ENCODE measurements around the gene STIM1.

STIM1 gene

DNA sequence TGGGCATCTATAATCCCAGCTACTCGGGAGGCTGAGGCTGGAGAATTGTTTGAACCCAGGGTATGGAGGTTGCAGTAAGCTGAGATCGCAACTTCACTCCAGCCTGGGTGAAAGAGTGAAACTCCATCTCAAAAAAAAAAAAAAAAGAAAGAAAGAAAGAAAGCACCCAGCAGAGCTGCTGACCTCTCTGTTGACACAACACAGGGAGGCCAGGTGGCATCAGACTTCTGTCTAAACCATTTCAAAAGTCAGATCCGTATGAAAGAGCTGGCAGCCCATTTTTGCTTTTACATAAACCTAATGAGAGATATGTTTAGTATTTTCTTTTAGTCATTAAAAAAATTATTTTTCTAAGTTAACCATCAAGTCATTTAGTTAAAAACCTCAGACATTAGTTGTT lies 174.7 kb downstream of the STIM1 start:
- no peak overlapping the region for H3K4me3 ChIP-seq (replicated peaks; ENCODE audit: insufficient read depth, low read length)
- DNase-seq (ENCODE audit: low read depth in 1 of 2, low spot score in 1 of 2): no peak
- H3K27ac ChIP-seq (replicated peaks): no peak overlapping the region
- TF ChIP-seq, protein P1, sequence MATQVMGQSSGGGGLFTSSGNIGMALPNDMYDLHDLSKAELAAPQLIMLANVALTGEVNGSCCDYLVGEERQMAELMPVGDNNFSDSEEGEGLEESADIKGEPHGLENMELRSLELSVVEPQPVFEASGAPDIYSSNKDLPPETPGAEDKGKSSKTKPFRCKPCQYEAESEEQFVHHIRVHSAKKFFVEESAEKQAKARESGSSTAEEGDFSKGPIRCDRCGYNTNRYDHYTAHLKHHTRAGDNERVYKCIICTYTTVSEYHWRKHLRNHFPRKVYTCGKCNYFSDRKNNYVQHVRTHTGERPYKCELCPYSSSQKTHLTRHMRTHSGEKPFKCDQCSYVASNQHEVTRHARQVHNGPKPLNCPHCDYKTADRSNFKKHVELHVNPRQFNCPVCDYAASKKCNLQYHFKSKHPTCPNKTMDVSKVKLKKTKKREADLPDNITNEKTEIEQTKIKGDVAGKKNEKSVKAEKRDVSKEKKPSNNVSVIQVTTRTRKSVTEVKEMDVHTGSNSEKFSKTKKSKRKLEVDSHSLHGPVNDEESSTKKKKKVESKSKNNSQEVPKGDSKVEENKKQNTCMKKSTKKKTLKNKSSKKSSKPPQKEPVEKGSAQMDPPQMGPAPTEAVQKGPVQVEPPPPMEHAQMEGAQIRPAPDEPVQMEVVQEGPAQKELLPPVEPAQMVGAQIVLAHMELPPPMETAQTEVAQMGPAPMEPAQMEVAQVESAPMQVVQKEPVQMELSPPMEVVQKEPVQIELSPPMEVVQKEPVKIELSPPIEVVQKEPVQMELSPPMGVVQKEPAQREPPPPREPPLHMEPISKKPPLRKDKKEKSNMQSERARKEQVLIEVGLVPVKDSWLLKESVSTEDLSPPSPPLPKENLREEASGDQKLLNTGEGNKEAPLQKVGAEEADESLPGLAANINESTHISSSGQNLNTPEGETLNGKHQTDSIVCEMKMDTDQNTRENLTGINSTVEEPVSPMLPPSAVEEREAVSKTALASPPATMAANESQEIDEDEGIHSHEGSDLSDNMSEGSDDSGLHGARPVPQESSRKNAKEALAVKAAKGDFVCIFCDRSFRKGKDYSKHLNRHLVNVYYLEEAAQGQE (IDR thresholded peaks at IDR 0.05; ENCODE audit: insufficient replicate concordance, low read depth): no peak
- TF ChIP-seq, protein P2, sequence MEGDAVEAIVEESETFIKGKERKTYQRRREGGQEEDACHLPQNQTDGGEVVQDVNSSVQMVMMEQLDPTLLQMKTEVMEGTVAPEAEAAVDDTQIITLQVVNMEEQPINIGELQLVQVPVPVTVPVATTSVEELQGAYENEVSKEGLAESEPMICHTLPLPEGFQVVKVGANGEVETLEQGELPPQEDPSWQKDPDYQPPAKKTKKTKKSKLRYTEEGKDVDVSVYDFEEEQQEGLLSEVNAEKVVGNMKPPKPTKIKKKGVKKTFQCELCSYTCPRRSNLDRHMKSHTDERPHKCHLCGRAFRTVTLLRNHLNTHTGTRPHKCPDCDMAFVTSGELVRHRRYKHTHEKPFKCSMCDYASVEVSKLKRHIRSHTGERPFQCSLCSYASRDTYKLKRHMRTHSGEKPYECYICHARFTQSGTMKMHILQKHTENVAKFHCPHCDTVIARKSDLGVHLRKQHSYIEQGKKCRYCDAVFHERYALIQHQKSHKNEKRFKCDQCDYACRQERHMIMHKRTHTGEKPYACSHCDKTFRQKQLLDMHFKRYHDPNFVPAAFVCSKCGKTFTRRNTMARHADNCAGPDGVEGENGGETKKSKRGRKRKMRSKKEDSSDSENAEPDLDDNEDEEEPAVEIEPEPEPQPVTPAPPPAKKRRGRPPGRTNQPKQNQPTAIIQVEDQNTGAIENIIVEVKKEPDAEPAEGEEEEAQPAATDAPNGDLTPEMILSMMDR (IDR thresholded peaks at IDR 0.05; ENCODE audit: insufficient read depth, low read length): no peak
- no peak for TF ChIP-seq POLR2AphosphoS5 (IDR thresholded peaks at IDR 0.05; ENCODE audit: low read depth)
- no peak for TF ChIP-seq SPI1 (IDR thresholded peaks at IDR 0.05; ENCODE audit: borderline replicate concordance, low read depth)
- TF ChIP-seq GABPA (IDR thresholded peaks at IDR 0.05; ENCODE audit: low read depth): no peak
- H3K27me3 ChIP-seq (ENCODE audit: insufficient read depth, poor library complexity, severe bottlenecking): no peaks in the 10 kb centered on the region

DNA sequence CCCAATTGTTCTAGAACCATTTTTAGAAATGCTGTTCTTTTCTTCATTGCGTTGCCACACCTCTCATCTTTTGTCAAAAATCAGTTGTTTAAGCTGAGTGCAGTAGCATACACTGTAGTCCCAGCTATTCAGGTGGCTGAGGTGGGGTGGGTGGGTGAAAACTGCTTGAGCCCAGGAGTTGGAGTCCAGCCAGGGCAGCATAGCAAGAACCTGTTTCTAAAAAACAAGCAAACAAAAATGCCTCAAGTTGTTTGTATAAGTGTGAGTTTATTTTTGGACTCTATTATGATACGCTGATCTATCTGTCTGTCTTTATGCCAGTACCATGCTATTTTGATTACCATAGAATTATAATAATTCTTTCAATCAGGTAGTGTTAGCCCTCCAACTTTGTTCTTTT lies 176.6 kb downstream of the STIM1 start:
- TF ChIP-seq GABPA (IDR thresholded peaks at IDR 0.05; ENCODE audit: low read depth) (no peak), SPI1 (IDR thresholded peaks at IDR 0.05; ENCODE audit: borderline replicate concordance, low read depth) (no peak), POLR2AphosphoS5 (IDR thresholded peaks at IDR 0.05; ENCODE audit: low read depth) (no peak)
- TF ChIP-seq, protein P1 (IDR thresholded peaks at IDR 0.05; ENCODE audit: insufficient replicate concordance, low read depth): no peak
- TF ChIP-seq, protein P2 (IDR thresholded peaks at IDR 0.05; ENCODE audit: insufficient read depth, low read length): no peak
- no peaks in the 10 kb centered on the region for H3K27me3 ChIP-seq (ENCODE audit: insufficient read depth, poor library complexity, severe bottlenecking)
- no peak overlapping the region for H3K27ac ChIP-seq (replicated peaks)
- no peak overlapping the region for H3K4me3 ChIP-seq (replicated peaks; ENCODE audit: insufficient read depth, low read length)
- DNase-seq (ENCODE audit: low read depth in 1 of 2, low spot score in 1 of 2): no peak

DNA sequence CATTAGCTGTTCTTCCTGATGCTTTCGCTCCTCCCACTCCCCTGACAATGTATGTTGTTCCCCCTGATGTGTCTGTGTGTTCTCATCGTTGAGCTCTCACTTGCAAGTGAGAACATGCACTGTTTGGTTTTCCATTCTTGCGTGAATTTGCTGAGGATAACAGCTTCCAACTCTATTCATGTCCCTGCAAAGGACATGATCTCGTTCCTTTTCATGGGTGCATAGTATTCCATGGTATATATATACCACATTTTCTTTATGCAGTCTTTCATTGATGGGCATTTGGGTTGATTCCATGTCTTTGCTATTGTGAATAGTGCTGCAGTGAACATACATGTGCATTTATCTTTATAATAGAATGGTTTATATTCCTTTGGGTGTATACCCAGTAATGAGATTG lies 180.5 kb downstream of the STIM1 start:
- no peak overlapping the region for H3K27ac ChIP-seq (replicated peaks)
- no peak for DNase-seq (ENCODE audit: low read depth in 1 of 2, low spot score in 1 of 2)
- H3K27me3 ChIP-seq (ENCODE audit: insufficient read depth, poor library complexity, severe bottlenecking): no peaks in the 10 kb centered on the region
- no peak overlapping the region for H3K4me3 ChIP-seq (replicated peaks; ENCODE audit: insufficient read depth, low read length)
- no peak for TF ChIP-seq POLR2AphosphoS5 (IDR thresholded peaks at IDR 0.05; ENCODE audit: low read depth)
- TF ChIP-seq, protein P2 (IDR thresholded peaks at IDR 0.05; ENCODE audit: insufficient read depth, low read length): no peak

DNA sequence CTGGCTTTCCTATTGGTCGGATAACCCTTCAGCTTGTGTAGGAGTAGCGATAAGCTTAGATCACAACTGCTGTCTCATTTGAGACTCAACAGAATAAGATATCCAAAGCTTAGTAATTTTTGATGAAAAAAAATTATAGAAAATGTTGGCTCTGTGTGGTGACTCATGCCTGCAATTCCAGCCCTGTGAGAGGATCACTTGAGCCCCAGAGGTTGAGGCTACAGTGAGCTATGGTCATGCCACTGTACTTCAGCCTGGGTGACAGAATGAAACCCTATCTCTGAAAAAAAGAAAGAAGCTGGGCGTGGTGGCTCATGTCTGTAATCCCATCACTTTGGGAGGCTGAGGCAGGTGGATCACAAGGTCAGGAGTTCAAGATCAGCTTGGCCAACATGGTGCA lies 183.5 kb downstream of the STIM1 start:
- H3K27me3 ChIP-seq (ENCODE audit: insufficient read depth, poor library complexity, severe bottlenecking): no peaks in the 10 kb centered on the region
- no peak overlapping the region for H3K4me3 ChIP-seq (replicated peaks; ENCODE audit: insufficient read depth, low read length)
- no peak for DNase-seq (ENCODE audit: low read depth in 1 of 2, low spot score in 1 of 2)
- H3K27ac ChIP-seq (replicated peaks): no peak overlapping the region
- TF ChIP-seq SPI1 (IDR thresholded peaks at IDR 0.05; ENCODE audit: borderline replicate concordance, low read depth) (no peak), GABPA (IDR thresholded peaks at IDR 0.05; ENCODE audit: low read depth) (no peak), POLR2AphosphoS5 (IDR thresholded peaks at IDR 0.05; ENCODE audit: low read depth) (no peak)
- TF ChIP-seq, protein P1 (IDR thresholded peaks at IDR 0.05; ENCODE audit: insufficient replicate concordance, low read depth): no peak
- TF ChIP-seq, protein P2 (IDR thresholded peaks at IDR 0.05; ENCODE audit: insufficient read depth, low read length): no peak

Data from HL-60 (cell line).